GM12874 (cell line): Measurements from ENCODE around the gene CRISP2.

Experiments
- CTCF ChIP-seq: IDR thresholded peaks from 2 replicates; pipeline ENCODE4 v1.5.1; 2011; ENCODE audit warnings: low read depth, mild to moderate bottlenecking, control low read depth, low read length, moderate library complexity; ENCODE audit not compliant: insufficient read depth

CRISP2 gene

GRCh38 chr6:49713346-49713745, at the start of gene CRISP2:
Gene CRISP2 (minus strand): TSS chr6:49713543. CDS start chr6:49709196, 4,347 bp downstream.
- no peak for TF ChIP-seq CTCF

GRCh38 chr6:49744259-49744658, 30.9 kb upstream of the CRISP2 start, which contains the start of gene CRISP3:
Gene CRISP3 (minus strand): TSS chr6:49744388. CDS start chr6:49744367, 21 bp downstream.
- TF ChIP-seq CTCF: no peak

GRCh38 chr6:49743429-49743828, 30.1 kb upstream of the CRISP2 start:
- TF ChIP-seq CTCF: no peak

GRCh38 chr6:49739423-49739822, 26.1 kb upstream of the CRISP2 start:
- no peak for TF ChIP-seq CTCF

GRCh38 chr6:49736017-49736508, 22.7 kb upstream of the CRISP2 start:
- no peak for TF ChIP-seq CTCF

- no peak for TF ChIP-seq CTCF
These were observed 20.3 kb upstream of the CRISP2 start for GRCh38 chr6:49733680-49734079.

- TF ChIP-seq CTCF: no peak
These were observed 19.4 kb upstream of the CRISP2 start for GRCh38 chr6:49732781-49733180.

GRCh38 chr6:49730251-49730650, 16.9 kb upstream of the CRISP2 start:
- TF ChIP-seq CTCF: no peak
